Ishikawa (cell line): Measurements from ENCODE around the gene SCAMP3.

Source experiments
- CEBPB ChIP-seq: IDR thresholded peaks from 2 replicates; pipeline ENCODE4 v1.6.1; 2012
- CREB1 ChIP-seq: IDR thresholded peaks from 2 replicates; pipeline ENCODE4 v1.6.1; 2012; ENCODE audit warnings: low read depth
- EP300 ChIP-seq: IDR thresholded peaks from 2 replicates; pipeline ENCODE4 v1.6.1; 2012; ENCODE audit warnings: borderline replicate concordance
- FOXM1 ChIP-seq: IDR thresholded peaks from 2 replicates; pipeline ENCODE4 v1.6.1; 2012; ENCODE audit warnings: low read depth, borderline replicate concordance
- RAD21 ChIP-seq: IDR thresholded peaks from 2 replicates; pipeline ENCODE4 v1.6.1; 2012; ENCODE audit warnings: low read depth
- TAF1 ChIP-seq: IDR thresholded peaks from 2 replicates; pipeline ENCODE4 v1.6.1; 2012; ENCODE audit warnings: low read depth, mild to moderate bottlenecking
- TCF12 ChIP-seq: IDR thresholded peaks from 2 replicates; pipeline ENCODE4 v1.6.1; 2012; ENCODE audit warnings: low read depth
- TEAD4 ChIP-seq: IDR thresholded peaks from 2 replicates; pipeline ENCODE4 v1.6.1; 2012
- YY1 ChIP-seq: IDR thresholded peaks from 2 replicates; pipeline ENCODE4 v1.6.1; 2012; ENCODE audit warnings: low read depth
- TF ChIP-seq, protein P1 (sequence below): IDR thresholded peaks from 2 replicates; pipeline ENCODE4 v1.6.1; 2012
- TF ChIP-seq, protein P2 (sequence below): IDR thresholded peaks from 2 replicates; pipeline ENCODE4 v1.6.1; 2012; ENCODE audit warnings: low read depth, mild to moderate bottlenecking

DNA sequence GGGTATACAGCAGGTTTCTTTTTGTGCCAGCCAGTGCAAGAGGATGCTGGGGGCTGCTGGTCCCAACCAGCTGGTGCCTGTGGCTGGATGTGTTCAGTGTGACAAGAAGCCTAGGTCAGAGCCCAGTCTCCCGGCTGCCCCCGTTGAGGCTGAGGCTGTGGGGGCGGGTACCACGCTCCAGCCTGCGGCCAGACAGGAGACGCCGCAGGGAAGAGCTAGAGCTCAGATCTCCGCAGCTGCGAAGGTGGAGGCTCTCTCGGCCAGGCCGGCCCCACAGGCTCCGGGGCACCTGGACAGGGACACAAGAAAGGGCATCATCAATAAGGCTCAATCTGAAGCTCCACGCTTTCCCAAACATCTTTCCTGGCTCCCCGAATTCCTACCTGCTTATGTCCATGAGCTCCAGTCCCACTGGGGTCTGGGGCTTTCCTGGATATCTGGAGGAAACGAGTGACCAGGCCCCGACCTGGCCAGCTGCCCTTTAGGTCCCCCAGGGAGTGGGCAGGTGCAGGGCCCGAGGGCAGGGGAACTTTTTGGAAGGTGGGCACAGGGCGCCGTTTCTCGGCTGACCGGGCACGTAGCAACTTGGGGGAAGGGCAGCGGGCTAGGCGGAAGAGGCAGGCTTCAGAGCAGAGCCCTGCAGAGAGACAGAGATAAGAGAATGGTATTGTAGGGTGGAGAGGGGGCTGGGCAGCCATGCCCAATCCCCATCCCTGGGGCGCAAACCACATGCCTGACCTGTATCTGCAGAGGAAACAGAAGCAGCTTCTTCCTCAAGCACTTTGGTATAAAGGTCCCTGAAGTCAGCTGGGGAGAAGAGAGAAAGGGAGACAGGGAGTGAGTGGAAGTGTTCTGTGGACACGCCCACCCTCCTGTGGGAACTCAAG, 14.2 kb downstream of the SCAMP3 start:
- no peak for TF ChIP-seq CEBPB
- TF ChIP-seq, protein P1, sequence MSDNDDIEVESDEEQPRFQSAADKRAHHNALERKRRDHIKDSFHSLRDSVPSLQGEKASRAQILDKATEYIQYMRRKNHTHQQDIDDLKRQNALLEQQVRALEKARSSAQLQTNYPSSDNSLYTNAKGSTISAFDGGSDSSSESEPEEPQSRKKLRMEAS: no peak
- no peak for TF ChIP-seq RAD21
- no peak for TF ChIP-seq YY1
- TF ChIP-seq, protein P2, sequence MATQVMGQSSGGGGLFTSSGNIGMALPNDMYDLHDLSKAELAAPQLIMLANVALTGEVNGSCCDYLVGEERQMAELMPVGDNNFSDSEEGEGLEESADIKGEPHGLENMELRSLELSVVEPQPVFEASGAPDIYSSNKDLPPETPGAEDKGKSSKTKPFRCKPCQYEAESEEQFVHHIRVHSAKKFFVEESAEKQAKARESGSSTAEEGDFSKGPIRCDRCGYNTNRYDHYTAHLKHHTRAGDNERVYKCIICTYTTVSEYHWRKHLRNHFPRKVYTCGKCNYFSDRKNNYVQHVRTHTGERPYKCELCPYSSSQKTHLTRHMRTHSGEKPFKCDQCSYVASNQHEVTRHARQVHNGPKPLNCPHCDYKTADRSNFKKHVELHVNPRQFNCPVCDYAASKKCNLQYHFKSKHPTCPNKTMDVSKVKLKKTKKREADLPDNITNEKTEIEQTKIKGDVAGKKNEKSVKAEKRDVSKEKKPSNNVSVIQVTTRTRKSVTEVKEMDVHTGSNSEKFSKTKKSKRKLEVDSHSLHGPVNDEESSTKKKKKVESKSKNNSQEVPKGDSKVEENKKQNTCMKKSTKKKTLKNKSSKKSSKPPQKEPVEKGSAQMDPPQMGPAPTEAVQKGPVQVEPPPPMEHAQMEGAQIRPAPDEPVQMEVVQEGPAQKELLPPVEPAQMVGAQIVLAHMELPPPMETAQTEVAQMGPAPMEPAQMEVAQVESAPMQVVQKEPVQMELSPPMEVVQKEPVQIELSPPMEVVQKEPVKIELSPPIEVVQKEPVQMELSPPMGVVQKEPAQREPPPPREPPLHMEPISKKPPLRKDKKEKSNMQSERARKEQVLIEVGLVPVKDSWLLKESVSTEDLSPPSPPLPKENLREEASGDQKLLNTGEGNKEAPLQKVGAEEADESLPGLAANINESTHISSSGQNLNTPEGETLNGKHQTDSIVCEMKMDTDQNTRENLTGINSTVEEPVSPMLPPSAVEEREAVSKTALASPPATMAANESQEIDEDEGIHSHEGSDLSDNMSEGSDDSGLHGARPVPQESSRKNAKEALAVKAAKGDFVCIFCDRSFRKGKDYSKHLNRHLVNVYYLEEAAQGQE: no peak
- TF ChIP-seq EP300: no peak
- TF ChIP-seq FOXM1: no peak
- TF ChIP-seq TAF1: no peak
- TF ChIP-seq TCF12: no peak
- no peak for TF ChIP-seq TEAD4
- no peak for TF ChIP-seq CREB1
